SK-N-SH (cell line): ENCODE measurements around the gene PTX3. TPM values are rescaled to one million over a fixed set of nuclear protein-coding genes. Genes with fewer than 3 reads are reported as not detected.

Experiments used
- CTCF ChIA-PET: fragments of 300-600, 350-600 bp; formaldehyde crosslinking; extraction: SDS; loops from one replicate; lab custom pipeline; 2021; lab: Yijun Ruan, JAX
- POLR2A ChIA-PET: fragments of 350-600 bp; sonication (Branson Sonifier 250); formaldehyde crosslinking; extraction: SDS; loops from one replicate; lab custom pipeline; 2020; ENCODE audit warnings: antibody characterized with exemption, inconsistent platforms; lab: Yijun Ruan, JAX
- DNase-seq: peaks from one replicate; pipeline ENCODE4 v3.0.0; 2012
- H2AFZ ChIP-seq: fragments of 200-600 bp; sonication (generic); 2 replicates; pipeline ENCODE4 v1.8.1; 2016; ENCODE audit warnings: antibody characterized with exemption, mild to moderate bottlenecking, low read depth
- H3F3A ChIP-seq: fragments of 200-600 bp; sonication (generic); replicated peaks from 2 replicates; pipeline ENCODE3; 2016; ENCODE audit warnings: antibody characterized with exemption, mild to moderate bottlenecking; ENCODE audit not compliant: insufficient read depth
- H3K27ac ChIP-seq, 2 experiments: fragments of 200-500 bp in 1 of 2; fragments of 200-600 bp in 1 of 2; sonication (Bioruptor generic) in 1 of 2; sonication (generic), shearing (Covaris generic) in 1 of 2; 2 replicates each; pipeline versions ENCODE4 v1.5.1 to v1.6.1; 2014 to 2016; ENCODE audit warnings: low read depth in 2 of 2, inconsistent platforms in 1 of 2, low read length in 1 of 2, mild to moderate bottlenecking in 1 of 2, mixed read lengths in 1 of 2
- H3K27me3 ChIP-seq: fragments of 200-600 bp; sonication (generic), shearing (Covaris generic); 2 replicates; pipeline ENCODE4 v1.6.1; 2016; ENCODE audit warnings: mixed run types; ENCODE audit not compliant: insufficient read depth
- H3K36me3 ChIP-seq, 2 experiments: fragments of 200-500 bp in 1 of 2; fragments of 200-600 bp in 1 of 2; sonication (Bioruptor generic) in 1 of 2; sonication (generic) in 1 of 2; replicated peaks in 1 of 2; 2 replicates each; pipeline versions ENCODE3 to v1.5.1; 2014 to 2016; ENCODE audit warnings: low read length in 1 of 2, mild to moderate bottlenecking in 1 of 2; ENCODE audit not compliant: insufficient read depth in 2 of 2, control insufficient read depth in 1 of 2
- H3K4me1 ChIP-seq, 2 experiments: fragments of 200-500 bp in 1 of 2; fragments of 200-600 bp in 1 of 2; sonication (Bioruptor generic) in 1 of 2; sonication (generic), shearing (Covaris generic) in 1 of 2; 2 replicates each; pipeline versions ENCODE4 v1.5.1 to v1.6.1; 2014 to 2016; ENCODE audit warnings: low read depth in 1 of 2, low read length in 1 of 2, mixed run types in 1 of 2; ENCODE audit not compliant: insufficient read depth in 2 of 2, control insufficient read depth in 1 of 2
- H3K4me2 ChIP-seq: fragments of 200-600 bp; sonication (generic), shearing (Covaris generic); 2 replicates; pipeline ENCODE4 v1.6.1; 2017; ENCODE audit warnings: mixed run types
- H3K4me3 ChIP-seq, 2 experiments: fragments of 200-500 bp in 1 of 2; fragments of 200-600 bp in 1 of 2; sonication (Bioruptor generic) in 1 of 2; sonication (generic), shearing (Covaris generic) in 1 of 2; 2 replicates each; pipeline versions ENCODE4 v1.5.1 to v1.8.1; 2014 to 2016; ENCODE audit warnings: low read depth in 2 of 2, inconsistent platforms in 1 of 2, low read length in 1 of 2, mild to moderate bottlenecking in 1 of 2, mixed read lengths in 1 of 2, moderate library complexity in 1 of 2
- H3K79me2 ChIP-seq: fragments of 200-600 bp; sonication (generic); 2 replicates; pipeline ENCODE4 v1.8.1; 2017; ENCODE audit warnings: mild to moderate bottlenecking; ENCODE audit not compliant: insufficient read depth
- H3K9ac ChIP-seq: fragments of 200-600 bp; sonication (generic); 2 replicates; pipeline ENCODE4 v1.6.1; 2017; ENCODE audit warnings: mixed run types
- H3K9me2 ChIP-seq: fragments of 200-600 bp; sonication (generic); 2 replicates; pipeline ENCODE4 v1.6.1; 2017; ENCODE audit warnings: mixed run types
- H3K9me3 ChIP-seq: fragments of 200-600 bp; sonication (generic); 2 replicates; pipeline ENCODE4 v1.6.1; 2017; ENCODE audit warnings: mixed run types, mild to moderate bottlenecking, moderate library complexity
- H4K20me1 ChIP-seq: fragments of 200-600 bp; sonication (generic); 2 replicates; pipeline ENCODE4 v1.6.1; 2017; ENCODE audit warnings: mild to moderate bottlenecking, mixed run types; ENCODE audit not compliant: insufficient read depth
- CHD2 ChIP-seq: fragments of 150-350 bp; IDR thresholded peaks from 2 replicates; pipeline ENCODE4 v1.6.1; 2018; ENCODE audit warnings: low read length; ENCODE audit not compliant: partially characterized antibody
- ELF1 ChIP-seq: IDR thresholded peaks from 2 replicates; pipeline ENCODE4 v1.4.0; 2012
- EZH2phosphoT487 ChIP-seq: fragments of 200-600 bp; sonication (generic); IDR thresholded peaks from 2 replicates; pipeline ENCODE4 v1.6.1; 2017; ENCODE audit warnings: low read depth, mixed run types, mild to moderate bottlenecking, antibody characterized with exemption, moderate library complexity, borderline replicate concordance
- FOSL2 ChIP-seq: IDR thresholded peaks from 2 replicates; pipeline ENCODE4 v1.4.0; 2012; ENCODE audit warnings: low read depth, mild to moderate bottlenecking, moderate library complexity, borderline replicate concordance
- FOXM1 ChIP-seq: IDR thresholded peaks from 2 replicates; pipeline ENCODE4 v1.4.0; 2012; ENCODE audit warnings: low read depth, mild to moderate bottlenecking
- GATA2 ChIP-seq: sonication (generic); formaldehyde crosslinking; IDR thresholded peaks from 2 replicates; pipeline ENCODE4 v1.5.0; 2020; ENCODE audit warnings: mild to moderate bottlenecking, missing genetic modification reagents
- MAX ChIP-seq: IDR thresholded peaks from 2 replicates; pipeline ENCODE4 v1.4.0; 2012; ENCODE audit warnings: low read depth
- MXI1 ChIP-seq: IDR thresholded peaks from 2 replicates; pipeline ENCODE4 v1.6.1; 2012; ENCODE audit warnings: mild to moderate bottlenecking, low read depth, low read length, improper control_type of control experiment
- NFIC ChIP-seq: IDR thresholded peaks from 2 replicates; pipeline ENCODE4 v1.4.0; 2012; ENCODE audit warnings: borderline replicate concordance
- POLR2AphosphoS5 ChIP-seq: IDR thresholded peaks from 2 replicates; pipeline ENCODE4 v1.6.1; 2012; ENCODE audit warnings: low read depth, low read length
- RAD21 ChIP-seq: IDR thresholded peaks from 2 replicates; pipeline ENCODE4 v1.6.1; 2012; ENCODE audit warnings: mild to moderate bottlenecking, low read length
- RCOR1 ChIP-seq: fragments of 150-350 bp; IDR thresholded peaks from 2 replicates; pipeline ENCODE4 v1.6.1; 2017; ENCODE audit warnings: antibody characterized with exemption, low read length
- REST ChIP-seq: IDR thresholded peaks from 2 replicates; pipeline ENCODE4 v1.6.1; 2012; ENCODE audit warnings: mild to moderate bottlenecking, low read depth, low read length, moderate library complexity
- RFX5 ChIP-seq: IDR thresholded peaks from 2 replicates; pipeline ENCODE4 v1.6.1; 2012; ENCODE audit warnings: mild to moderate bottlenecking, improper control_type of control experiment, low read length
- RXRA ChIP-seq: IDR thresholded peaks from 2 replicates; pipeline ENCODE4 v1.4.0; 2012; ENCODE audit warnings: low read depth, mild to moderate bottlenecking, borderline replicate concordance
- SIN3A ChIP-seq: IDR thresholded peaks from 2 replicates; pipeline ENCODE4 v1.6.1; 2012; ENCODE audit warnings: low read depth, mild to moderate bottlenecking, low read length, moderate library complexity, borderline replicate concordance
- SMC3 ChIP-seq: IDR thresholded peaks from 2 replicates; pipeline ENCODE4 v1.6.1; 2012; ENCODE audit warnings: low read depth, low read length, improper control_type of control experiment
- TAF1 ChIP-seq: IDR thresholded peaks from 2 replicates; pipeline ENCODE4 v1.6.1; 2012; ENCODE audit warnings: low read depth, mild to moderate bottlenecking, low read length, moderate library complexity, borderline replicate concordance
- TCF12 ChIP-seq: IDR thresholded peaks from 2 replicates; pipeline ENCODE4 v1.4.0; 2012
- USF2 ChIP-seq: fragments of 150-350 bp; IDR thresholded peaks from 2 replicates; pipeline ENCODE4 v1.6.1; 2017; ENCODE audit warnings: antibody characterized with exemption, low read length, low read depth, borderline replicate concordance
- YY1 ChIP-seq: IDR thresholded peaks from 2 replicates; pipeline ENCODE4 v1.4.0; 2012; ENCODE audit warnings: low read depth, mild to moderate bottlenecking
- WGBS: methylation state at CpG from one replicate; pipeline ENCODE4 v1.1.6; 2017; ENCODE audit warnings: low lambda C conversion rate; 5-methylcytosine and 5-hydroxymethylcytosine counted together
- polyA plus RNA-seq, 3 experiments: library from polyadenylated mRNA; depleted of rRNA; stranded (reverse); fragments of >200 nt; gene quantifications; 2 replicates each; pipeline ENCODE4 v1.2.3, GENCODE V29; 2012
- TF ChIP-seq, protein P1 (sequence below): IDR thresholded peaks from 2 replicates; pipeline ENCODE4; 2012
- TF ChIP-seq, protein P2 (sequence below): IDR thresholded peaks from 2 replicates; pipeline ENCODE4 v1.4.0; 2012; ENCODE audit warnings: low read depth, borderline replicate concordance

The PTX3 gene
- polyA plus RNA-seq, 1 of the 3 experiments (the other 2 are of a cell fraction), result 208 TPM

- H3K79me2 ChIP-seq, result peaks cover 7% of the 10 kb centered on the region; the same call in 1 of the 2 replicates
- ChIA-PET POLR2A (no interaction called here), CTCF (interaction anchor here (1.0 to 1.3 kb wide), 2 partner anchors 286 to 287 kb away, joined by 3 to 4 read pairs; no protein-coding TSS in a partner anchor)
- H3K27me3 ChIP-seq, result no peaks in the 10 kb centered on the region
- peaks cover 3% of the 10 kb centered on the region for H3F3A ChIP-seq
- peaks cover 0 to 4% of the 10 kb centered on the region in 2 experiments; a peak in 2 of 4 replicates for H3K4me1 ChIP-seq
- no peaks in the 10 kb centered on the region for H4K20me1 ChIP-seq
- H3K36me3 ChIP-seq, result peaks cover 0 to 4% of the 10 kb centered on the region in 2 experiments
- no peak overlapping the region for H2AFZ ChIP-seq
- no peak overlapping the region for H3K4me3 ChIP-seq
- no peak overlapping the region for H3K4me2 ChIP-seq
- H3K9me3 ChIP-seq, result no peaks in the 10 kb centered on the region
- H3K9me2 ChIP-seq, result no peaks in the 10 kb centered on the region
- peak overlapping the region in 1 of 2 experiments; percentile 35; a peak in 1 of 4 replicates for H3K27ac ChIP-seq
- no peak for DNase-seq
- no peak for TF ChIP-seq YY1
- TF ChIP-seq RFX5, result no peak
- TF ChIP-seq RXRA, result no peak
- TF ChIP-seq FOSL2, result no peak
- TF ChIP-seq CHD2, result no peak
- TF ChIP-seq NFIC, result no peak
- TF ChIP-seq FOXM1, result no peak
- no peak for TF ChIP-seq POLR2AphosphoS5
- TF ChIP-seq USF2, result no peak
- TF ChIP-seq TAF1, result no peak
- no peak for TF ChIP-seq ELF1
- no peak for TF ChIP-seq SIN3A
- TF ChIP-seq TCF12, result no peak
- TF ChIP-seq EZH2phosphoT487, result no peak
- TF ChIP-seq, protein P1, sequence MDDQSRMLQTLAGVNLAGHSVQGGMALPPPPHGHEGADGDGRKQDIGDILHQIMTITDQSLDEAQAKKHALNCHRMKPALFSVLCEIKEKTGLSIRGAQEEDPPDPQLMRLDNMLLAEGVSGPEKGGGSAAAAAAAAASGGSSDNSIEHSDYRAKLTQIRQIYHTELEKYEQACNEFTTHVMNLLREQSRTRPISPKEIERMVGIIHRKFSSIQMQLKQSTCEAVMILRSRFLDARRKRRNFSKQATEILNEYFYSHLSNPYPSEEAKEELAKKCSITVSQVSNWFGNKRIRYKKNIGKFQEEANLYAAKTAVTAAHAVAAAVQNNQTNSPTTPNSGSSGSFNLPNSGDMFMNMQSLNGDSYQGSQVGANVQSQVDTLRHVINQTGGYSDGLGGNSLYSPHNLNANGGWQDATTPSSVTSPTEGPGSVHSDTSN, result no peak; the same call in 1 of the 2 replicates
- no peak for TF ChIP-seq MXI1
- TF ChIP-seq GATA2 (CRISPR knock-in tag), result no peak
- H3K9ac ChIP-seq, result no peak overlapping the region
Observed at GRCh38 chr3:157488144-157488543, 51.5 kb downstream of the PTX3 start.

DNA sequence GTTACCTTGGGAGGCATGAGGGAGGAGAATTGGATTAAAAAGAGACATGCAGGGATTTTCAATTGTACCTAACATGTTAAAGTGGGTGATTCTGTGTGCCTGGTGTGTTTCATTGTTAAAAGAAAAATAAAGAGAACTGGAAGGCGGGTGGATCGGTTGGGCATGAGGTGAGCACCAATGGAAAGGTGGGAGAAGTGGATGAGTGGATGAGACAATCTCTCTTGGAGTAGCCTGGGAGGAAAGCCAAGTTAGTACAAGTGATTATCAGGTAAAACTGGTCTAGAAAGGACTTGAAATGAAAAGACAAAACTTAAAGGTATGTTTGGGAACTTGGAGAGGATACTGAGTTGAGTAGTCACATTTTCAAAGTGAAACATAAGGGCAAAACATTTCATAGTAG lies 54.5 kb downstream of the PTX3 start:
- DNase-seq, result no peak
- H3K9me2 ChIP-seq, result no peaks in the 10 kb centered on the region
- no peaks in the 10 kb centered on the region for H3K36me3 ChIP-seq
- 92% methylated on average over 2 of the region's 2 CpGs for WGBS
- no peak overlapping the region for H3K27ac ChIP-seq
- H3K4me3 ChIP-seq, result no peak overlapping the region
- peaks cover 19% of the 10 kb centered on the region for H3F3A ChIP-seq
- POLR2A ChIA-PET, result no interaction called here
- H3K9ac ChIP-seq, result no peak overlapping the region
- CTCF ChIA-PET, result interaction anchor here (10.7 kb wide), 1 partner anchor 287 kb away, joined by 142 read pairs; no protein-coding TSS in a partner anchor
- H3K4me2 ChIP-seq, result no peak overlapping the region
- no peak overlapping the region for H2AFZ ChIP-seq
- H3K9me3 ChIP-seq, result no peaks in the 10 kb centered on the region
- no peaks in the 10 kb centered on the region for H4K20me1 ChIP-seq
- 0 out of 2 replicates have a peak, but pooled peaks cover 3% of the 10 kb centered on the region for H3K79me2 ChIP-seq
- H3K4me1 ChIP-seq, result peaks cover 4 to 25% of the 10 kb centered on the region in 2 experiments
- H3K27me3 ChIP-seq, result no peaks in the 10 kb centered on the region
- TF ChIP-seq SMC3, result no peak
- no peak for TF ChIP-seq RAD21
- no peak for TF ChIP-seq CHD2
- no peak for TF ChIP-seq NFIC
- TF ChIP-seq MAX, result no peak
- no peak for TF ChIP-seq YY1
- no peak for TF ChIP-seq REST
- TF ChIP-seq, protein P2, sequence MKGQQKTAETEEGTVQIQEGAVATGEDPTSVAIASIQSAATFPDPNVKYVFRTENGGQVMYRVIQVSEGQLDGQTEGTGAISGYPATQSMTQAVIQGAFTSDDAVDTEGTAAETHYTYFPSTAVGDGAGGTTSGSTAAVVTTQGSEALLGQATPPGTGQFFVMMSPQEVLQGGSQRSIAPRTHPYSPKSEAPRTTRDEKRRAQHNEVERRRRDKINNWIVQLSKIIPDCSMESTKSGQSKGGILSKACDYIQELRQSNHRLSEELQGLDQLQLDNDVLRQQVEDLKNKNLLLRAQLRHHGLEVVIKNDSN, result no peak
- no peak for TF ChIP-seq RCOR1
- TF ChIP-seq ELF1, result no peak
- TF ChIP-seq GATA2 (CRISPR knock-in tag), result no peak
- TF ChIP-seq, all 33 proteins: peak for 0
